Astrocyte (in vitro differentiated cells and primary cell): ENCODE measurements around the gene ASCL2. TPM values are rescaled to one million over a fixed set of nuclear protein-coding genes. Genes with fewer than 3 reads are reported as not detected.

Source experiments
- DNase-seq: peaks from one replicate; pipeline ENCODE4 v3.0.0-alpha.2; 2010; ENCODE audit warnings: low read depth
- FAIRE-seq: peaks from 2 replicates; lab custom pipeline; 2011; peaks lifted over from hg19 to GRCh38; lab: Jason Lieb, UNC
- H2AFZ ChIP-seq: 2 replicates; pipeline ENCODE4 v1.6.0; 2012; ENCODE audit warnings: low read depth, low read length, inconsistent platforms
- H3K27ac ChIP-seq: 2 replicates; pipeline ENCODE4 v1.5.1; 2011; ENCODE audit warnings: low read depth, low read length, inconsistent platforms
- H3K27me3 ChIP-seq: 2 replicates; pipeline ENCODE4 v1.6.0; 2011; ENCODE audit warnings: low read length, inconsistent platforms; ENCODE audit not compliant: insufficient read depth
- H3K36me3 ChIP-seq: 2 replicates; pipeline ENCODE4 v1.5.1; 2011; ENCODE audit warnings: low read length, inconsistent platforms; ENCODE audit not compliant: insufficient read depth
- H3K4me1 ChIP-seq: 2 replicates; pipeline ENCODE4 v1.5.1; 2011; ENCODE audit warnings: low read length, inconsistent platforms; ENCODE audit not compliant: insufficient read depth
- H3K4me2 ChIP-seq: 2 replicates; pipeline ENCODE4 v1.6.0; 2012; ENCODE audit warnings: low read length, inconsistent platforms
- H3K4me3 ChIP-seq: 2 replicates; pipeline ENCODE4 v1.5.1; 2011; ENCODE audit warnings: low read depth, mild to moderate bottlenecking, low read length, inconsistent platforms; ENCODE audit not compliant: insufficient read depth
- H3K79me2 ChIP-seq: 2 replicates; pipeline ENCODE4 v1.6.0; 2012; ENCODE audit warnings: mild to moderate bottlenecking, low read length, inconsistent platforms; ENCODE audit not compliant: insufficient read depth
- H3K9ac ChIP-seq: 2 replicates; pipeline ENCODE4 v1.6.0; 2012; ENCODE audit warnings: mild to moderate bottlenecking, low read length, inconsistent platforms
- H3K9me3 ChIP-seq: 2 replicates; pipeline ENCODE4 v1.5.1; 2012; ENCODE audit warnings: low read depth, mild to moderate bottlenecking, low read length, inconsistent platforms; ENCODE audit not compliant: insufficient read depth
- H4K20me1 ChIP-seq: 2 replicates; pipeline ENCODE4 v1.6.0; 2012; ENCODE audit warnings: low read length, inconsistent platforms; ENCODE audit not compliant: insufficient read depth
- H3K27ac Mint-ChIP-seq: one replicate; pipeline ENCODE4 v1.8.0; 2021; ENCODE audit warnings: mild to moderate bottlenecking, mixed read lengths; ENCODE audit not compliant: unreplicated experiment
- H3K27me3 Mint-ChIP-seq: one replicate; pipeline ENCODE4 v1.8.0; 2021; ENCODE audit warnings: low read depth, mixed read lengths; ENCODE audit not compliant: unreplicated experiment
- H3K36me3 Mint-ChIP-seq: one replicate; pipeline ENCODE4 v1.8.0; 2021; ENCODE audit warnings: low read depth, mixed read lengths; ENCODE audit not compliant: unreplicated experiment
- H3K4me1 Mint-ChIP-seq: one replicate; pipeline ENCODE4 v1.8.0; 2021; ENCODE audit warnings: low read depth, mixed read lengths; ENCODE audit not compliant: unreplicated experiment
- H3K4me3 Mint-ChIP-seq: one replicate; pipeline ENCODE4 v1.8.0; 2021; ENCODE audit warnings: mild to moderate bottlenecking, moderate library complexity, mixed read lengths; ENCODE audit not compliant: unreplicated experiment
- H3K9me3 Mint-ChIP-seq: one replicate; pipeline ENCODE4 v1.8.0; 2021; ENCODE audit warnings: mild to moderate bottlenecking, mixed read lengths; ENCODE audit not compliant: unreplicated experiment
- CTCF ChIP-seq: IDR thresholded peaks from 2 replicates; pipeline ENCODE4 v1.5.1; 2011; ENCODE audit warnings: low read depth, mild to moderate bottlenecking, inconsistent platforms, low read length, moderate library complexity; ENCODE audit not compliant: insufficient read depth
- EZH2 ChIP-seq: IDR thresholded peaks from 2 replicates; pipeline ENCODE4 v1.6.1; 2012; ENCODE audit warnings: mild to moderate bottlenecking, low read length, inconsistent platforms; ENCODE audit not compliant: insufficient read depth
- total RNA-seq: library from RNA; stranded (reverse); gene quantifications from 2 replicates; pipeline ENCODE4 v1.2.1, GENCODE V29; 2021

Gene ASCL2
- total RNA-seq, 1 donor from 2014 or later: not detected

- Mint-ChIP-seq H3K27me3 (peaks cover 42% of the 10 kb centered on the region), H3K9me3 (peaks cover 14% of the 10 kb centered on the region), H3K27ac (no peak overlapping the region), H3K4me3 (no peak overlapping the region), H3K4me1 (no peaks in the 10 kb centered on the region), H3K36me3 (peaks cover 4% of the 10 kb centered on the region)
- Histone ChIP-seq H4K20me1 (no peaks in the 10 kb centered on the region), H3K36me3 (no peaks in the 10 kb centered on the region), H3K4me2 (no peak overlapping the region), H3K9ac (no peak overlapping the region), H3K27ac (no peak overlapping the region), H3K4me3 (no peak overlapping the region), H3K9me3 (no peaks in the 10 kb centered on the region), H3K4me1 (no peaks in the 10 kb centered on the region), H3K27me3 (peaks cover 17% of the 10 kb centered on the region), H2AFZ (no peak overlapping the region), H3K79me2 (no peaks in the 10 kb centered on the region)
- TF ChIP-seq EZH2 (no peak), CTCF (no peak)
- no peak for DNase-seq
- no peak for FAIRE-seq
Measured at GRCh38 chr11:2221024-2221423, 49.4 kb downstream of the ASCL2 start.

- no peak for DNase-seq
- no peak overlapping the region for H3K4me2 ChIP-seq
- no peak overlapping the region for H3K4me3 ChIP-seq
- Mint-ChIP-seq H3K27me3 (peaks cover 42% of the 10 kb centered on the region), H3K27ac (no peak overlapping the region), H3K4me3 (no peak overlapping the region), H3K9me3 (peaks cover 10% of the 10 kb centered on the region), H3K36me3 (peaks cover 4% of the 10 kb centered on the region), H3K4me1 (no peaks in the 10 kb centered on the region)
- FAIRE-seq: no peak
- no peak overlapping the region for H3K9ac ChIP-seq
- H3K36me3 ChIP-seq: no peaks in the 10 kb centered on the region
- no peaks in the 10 kb centered on the region for H3K9me3 ChIP-seq
- H3K4me1 ChIP-seq: no peaks in the 10 kb centered on the region
- H3K27me3 ChIP-seq: peaks cover 17% of the 10 kb centered on the region
- no peak overlapping the region for H2AFZ ChIP-seq
- H4K20me1 ChIP-seq: no peaks in the 10 kb centered on the region
- no peak overlapping the region for H3K27ac ChIP-seq
- no peaks in the 10 kb centered on the region for H3K79me2 ChIP-seq
- TF ChIP-seq EZH2: no peak
- TF ChIP-seq CTCF: no peak
Measured at GRCh38 chr11:2220173-2220771, 50.1 kb downstream of the ASCL2 start.

GRCh38 chr11:2219318-2220017 lies 50.9 kb downstream of the ASCL2 start:
- no peaks in the 10 kb centered on the region for H3K4me1 ChIP-seq
- peaks cover 4% of the 10 kb centered on the region for H3K36me3 Mint-ChIP-seq
- peaks cover 41% of the 10 kb centered on the region for H3K27me3 Mint-ChIP-seq
- no peak overlapping the region for H2AFZ ChIP-seq
- H3K79me2 ChIP-seq: no peaks in the 10 kb centered on the region
- no peaks in the 10 kb centered on the region for H4K20me1 ChIP-seq
- no peak overlapping the region for H3K4me3 ChIP-seq
- no peak overlapping the region for H3K4me3 Mint-ChIP-seq
- peaks cover 10% of the 10 kb centered on the region for H3K9me3 Mint-ChIP-seq
- H3K4me1 Mint-ChIP-seq: no peaks in the 10 kb centered on the region
- DNase-seq (no peak), FAIRE-seq (no peak)
- H3K27ac Mint-ChIP-seq: no peak overlapping the region
- no peak overlapping the region for H3K4me2 ChIP-seq
- no peak overlapping the region for H3K27ac ChIP-seq
- no peak for TF ChIP-seq EZH2
- TF ChIP-seq CTCF: no peak
- H3K9ac ChIP-seq: no peak overlapping the region
- no peaks in the 10 kb centered on the region for H3K9me3 ChIP-seq
- H3K27me3 ChIP-seq: peaks cover 17% of the 10 kb centered on the region
- H3K36me3 ChIP-seq: no peaks in the 10 kb centered on the region
